Endothelial cell (in vitro differentiated cells): ENCODE measurements around the gene HMGB3. TPM values are rescaled to one million over a fixed set of nuclear protein-coding genes. Genes with fewer than 3 reads are reported as not detected.
"Not testable (repeated sequence)": the region's sequence is repeated elsewhere in the genome, so short reads cannot be mapped to it uniquely, and the experiment has no call there.

Experiments used
- DNase-seq: peaks from one replicate; pipeline ENCODE4 v3.0.0; 2021; ENCODE audit warnings: low spot score
- H3K27ac Mint-ChIP-seq: one replicate; pipeline ENCODE4 v1.8.0; 2021; ENCODE audit warnings: mixed read lengths, inconsistent platforms; ENCODE audit not compliant: unreplicated experiment
- H3K27me3 Mint-ChIP-seq: one replicate; pipeline ENCODE4 v1.8.0; 2021; ENCODE audit warnings: mild to moderate bottlenecking, moderate library complexity, mixed read lengths, inconsistent platforms; ENCODE audit not compliant: unreplicated experiment
- H3K36me3 Mint-ChIP-seq: one replicate; pipeline ENCODE4 v1.8.0; 2021; ENCODE audit warnings: mild to moderate bottlenecking, low read depth, mixed read lengths, inconsistent platforms; ENCODE audit not compliant: unreplicated experiment
- H3K4me1 Mint-ChIP-seq: one replicate; pipeline ENCODE4 v1.8.0; 2021; ENCODE audit warnings: mild to moderate bottlenecking, mixed read lengths, inconsistent platforms; ENCODE audit not compliant: unreplicated experiment
- H3K4me3 Mint-ChIP-seq: one replicate; pipeline ENCODE4 v1.8.0; 2021; ENCODE audit warnings: mild to moderate bottlenecking, mixed read lengths, inconsistent platforms; ENCODE audit not compliant: unreplicated experiment
- H3K9me3 Mint-ChIP-seq: one replicate; pipeline ENCODE4 v1.8.0; 2021; ENCODE audit warnings: mixed read lengths, inconsistent platforms; ENCODE audit not compliant: unreplicated experiment
- CTCF ChIP-seq: fragments of 200-600 bp; sonication (generic); IDR thresholded peaks from one replicate; pipeline ENCODE4 v1.5.0; 2021; ENCODE audit warnings: antibody characterized with exemption; ENCODE audit not compliant: unreplicated experiment
- total RNA-seq: library from RNA; stranded (reverse); fragmentation: NEBNext Ultra II Directional; extraction: Animal tissue kit (Norgen Biotek cat#: 25700); gene quantifications from one replicate; pipeline ENCODE4 v1.2.1, GENCODE V29; 2021; ENCODE audit not compliant: unreplicated experiment

HMGB3 gene
- total RNA-seq, 1 donor from 2014 or later, result 104 TPM

DNA sequence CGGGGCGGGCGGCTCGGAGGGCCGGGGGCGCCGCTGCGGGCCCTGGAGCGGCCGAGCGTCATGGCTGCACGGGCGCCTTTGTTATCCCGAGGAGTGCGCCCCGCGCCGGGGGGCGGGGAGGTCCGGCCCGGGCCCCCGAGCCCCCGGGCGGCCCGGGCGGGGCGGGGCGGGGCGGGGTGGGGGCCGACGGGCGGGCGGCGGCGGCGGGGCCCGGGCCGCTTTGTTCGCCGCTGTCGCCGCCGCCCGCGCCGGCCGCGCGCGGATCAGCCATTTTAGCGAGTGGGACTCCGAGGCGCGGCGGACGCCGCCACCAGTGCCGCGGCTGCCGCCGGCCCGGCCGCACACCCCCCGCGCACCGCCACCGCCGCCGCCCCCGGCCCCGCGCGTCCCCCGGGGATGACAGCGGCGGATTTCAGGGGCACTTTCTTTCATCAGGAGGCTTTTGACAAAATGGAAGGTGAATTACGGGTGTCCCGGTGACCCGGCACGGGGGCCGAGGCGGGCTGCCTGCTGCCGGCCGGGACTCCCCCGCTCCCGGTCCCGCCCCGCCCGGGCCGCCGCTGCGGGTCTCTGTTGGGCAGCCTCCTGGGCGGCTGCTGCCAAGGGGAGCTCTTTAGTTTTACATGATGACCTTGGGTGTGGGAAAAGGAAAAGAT lies 1.2 kb downstream of the HMGB3 start:
- Mint-ChIP-seq H3K9me3 (no peaks in the 10 kb centered on the region), H3K4me3 (peak overlapping the region; percentile 96), H3K36me3 (peaks cover 15% of the 10 kb centered on the region), H3K27me3 (peaks cover 6% of the 10 kb centered on the region), H3K4me1 (peaks cover 12% of the 10 kb centered on the region), H3K27ac (peak overlapping the region; percentile 92)
- no peak for TF ChIP-seq CTCF
- peak; percentile 7 for DNase-seq

DNA sequence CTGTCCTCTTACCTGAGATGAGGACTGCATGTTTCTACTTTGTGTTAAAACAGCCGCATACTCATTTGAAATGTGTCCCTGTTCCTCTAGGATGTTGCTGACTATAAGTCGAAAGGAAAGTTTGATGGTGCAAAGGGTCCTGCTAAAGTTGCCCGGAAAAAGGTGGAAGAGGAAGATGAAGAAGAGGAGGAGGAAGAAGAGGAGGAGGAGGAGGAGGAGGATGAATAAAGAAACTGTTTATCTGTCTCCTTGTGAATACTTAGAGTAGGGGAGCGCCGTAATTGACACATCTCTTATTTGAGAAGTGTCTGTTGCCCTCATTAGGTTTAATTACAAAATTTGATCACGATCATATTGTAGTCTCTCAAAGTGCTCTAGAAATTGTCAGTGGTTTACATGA lies 4.6 kb downstream of the HMGB3 start:
- H3K27ac Mint-ChIP-seq, H3K9me3 Mint-ChIP-seq, DNase-seq, H3K27me3 Mint-ChIP-seq: not testable (repeated sequence)
- Mint-ChIP-seq H3K4me1 (peaks cover 12% of the 10 kb centered on the region), H3K4me3 (peak overlapping the region; percentile 59), H3K36me3 (peaks cover 15% of the 10 kb centered on the region)

GRCh38 chrX:150989420-150989819 lies 6.3 kb downstream of the HMGB3 start:
- Mint-ChIP-seq H3K9me3 (no peaks in the 10 kb centered on the region), H3K4me3 (no peak overlapping the region), H3K27ac (no peak overlapping the region), H3K36me3 (peaks cover 15% of the 10 kb centered on the region), H3K4me1 (peaks cover 12% of the 10 kb centered on the region), H3K27me3 (peaks cover 4% of the 10 kb centered on the region)
- no peak for DNase-seq
- no peak for TF ChIP-seq CTCF

GRCh38 chrX:150990910-150991309 lies 7.8 kb downstream of the HMGB3 start:
- no peak for TF ChIP-seq CTCF
- Mint-ChIP-seq H3K4me3 (no peak overlapping the region), H3K9me3 (no peaks in the 10 kb centered on the region), H3K4me1 (peaks cover under 1% of the 10 kb centered on the region), H3K27me3 (no peaks in the 10 kb centered on the region), H3K36me3 (peaks cover 8% of the 10 kb centered on the region), H3K27ac (no peak overlapping the region)
- DNase-seq, result no peak

DNA sequence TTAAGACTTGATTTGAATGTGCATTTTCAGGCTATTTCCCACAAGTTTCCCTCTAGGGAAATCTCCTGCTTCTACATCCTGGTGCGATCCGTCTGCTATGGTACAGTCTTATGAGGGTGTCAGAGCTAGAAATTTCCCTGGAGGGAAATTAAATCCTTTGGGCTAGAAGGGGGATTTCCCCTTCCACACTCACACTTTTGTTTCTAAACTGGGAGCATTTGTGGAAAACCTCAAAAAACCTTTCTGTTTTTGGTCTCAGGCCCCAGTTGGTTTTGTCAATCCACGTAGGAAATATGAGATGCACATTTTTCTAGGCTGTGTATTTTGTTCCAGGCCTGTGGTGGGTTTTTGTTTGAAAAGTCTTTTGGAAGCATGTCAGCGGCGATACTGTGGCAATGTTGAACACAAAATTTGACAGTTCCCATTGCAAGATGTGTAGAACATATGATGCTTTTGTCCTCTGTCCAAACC lies 17.8 kb downstream of the HMGB3 start:
- Mint-ChIP-seq H3K4me1 (no peaks in the 10 kb centered on the region), H3K9me3 (no peaks in the 10 kb centered on the region), H3K27ac (no peak overlapping the region)

More for the DNA sequence above, 17.8 kb downstream of the HMGB3 start:
- TF ChIP-seq CTCF, result no peak
- no peak for DNase-seq
- Mint-ChIP-seq H3K27me3 (no peaks in the 10 kb centered on the region), H3K36me3 (no peaks in the 10 kb centered on the region), H3K4me3 (no peak overlapping the region)
